Measurements from ENCODE around the gene SMIM13. TPM values are rescaled to one million over a fixed set of nuclear protein-coding genes. Genes with fewer than 3 reads are reported as not detected.

Gene SMIM13
- total RNA-seq, 2 experiments from 2014 or later = 7.5 to 7.7 TPM

DNA sequence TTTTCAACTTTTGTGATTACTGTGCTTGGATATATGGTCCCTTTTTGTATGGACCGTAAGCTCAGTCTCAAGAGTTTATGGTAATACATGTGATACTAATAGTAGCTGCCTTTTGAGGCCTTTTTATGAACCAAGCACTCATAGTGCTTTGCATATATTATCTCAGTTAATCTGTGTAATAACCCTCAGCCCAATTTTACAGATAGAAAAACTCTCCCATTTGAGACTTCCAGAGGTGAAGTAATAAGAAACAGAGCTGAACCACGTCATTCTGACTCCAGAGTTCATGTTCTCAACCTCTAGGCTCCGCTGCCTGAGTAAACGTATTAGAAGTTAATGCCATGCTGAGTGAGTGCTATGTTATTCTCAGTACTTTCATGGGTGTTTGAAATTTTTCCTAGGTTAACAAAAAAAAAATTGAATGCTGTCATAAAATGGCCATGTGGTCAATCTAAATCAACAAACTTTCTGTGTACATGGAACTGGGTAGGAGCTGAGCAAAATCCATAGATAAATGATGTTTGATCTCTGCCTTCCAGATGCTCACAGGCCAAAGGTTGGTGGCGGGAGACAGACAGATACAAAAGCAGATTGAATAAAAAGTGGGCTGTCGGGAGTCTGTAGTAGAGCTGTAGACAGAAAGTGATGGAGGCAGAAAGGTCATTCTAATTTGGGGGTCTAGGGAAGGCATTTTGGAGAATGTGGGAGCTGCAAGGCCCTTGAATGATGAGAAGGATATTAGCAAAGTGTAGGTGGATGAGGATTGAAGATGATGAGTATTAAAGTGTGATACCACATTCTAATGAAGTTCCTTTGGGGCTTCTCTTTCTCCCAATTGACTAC, 26.9 kb upstream of the SMIM13 start:
- Mint-ChIP-seq H3K27ac (no peak overlapping the region), H3K27me3 (peaks cover 10% of the 10 kb centered on the region), H3K4me3 (no peak overlapping the region), H3K9me3 (no peaks in the 10 kb centered on the region), H3K4me1 (ENCODE audit: low read depth) (no peaks in the 10 kb centered on the region), H3K36me3 (ENCODE audit: low read depth) (no peaks in the 10 kb centered on the region)
- intact Hi-C loops (cut with micrococcal nuclease) = loop anchor here (5.0 to 10.0 kb wide), 2 partner anchors 114 to 592 kb away; no protein-coding TSS in a partner anchor
- CTCF ChIA-PET = interaction anchor here (0.6 to 3.1 kb wide), 5 partner anchors 27 to 588 kb away, joined by 3 to 14 read pairs (median 3); no protein-coding TSS in a partner anchor
- no peak for TF ChIP-seq CTCF (IDR thresholded peaks at IDR 0.05)
- POLR2A ChIA-PET = no interaction called here
- no peak for ATAC-seq
- DNase-seq = no peak

GRCh38 chr6:11067348-11067747, 26.3 kb upstream of the SMIM13 start:
- no peak overlapping the region for H3K27ac Mint-ChIP-seq
- H3K4me3 Mint-ChIP-seq = no peak overlapping the region
- H3K27me3 Mint-ChIP-seq = peaks cover 11% of the 10 kb centered on the region
- H3K9me3 Mint-ChIP-seq = no peaks in the 10 kb centered on the region
- ChIA-PET POLR2A (no interaction called here), CTCF (interaction anchor here (1.2 to 3.1 kb wide), 3 partner anchors 60 to 589 kb away, joined by 3 to 14 read pairs (median 5); no protein-coding TSS in a partner anchor)
- ATAC-seq (no peak), DNase-seq (no peak)
- TF ChIP-seq CTCF (IDR thresholded peaks at IDR 0.05) = no peak
- intact Hi-C loops (cut with micrococcal nuclease) = loop anchor here (5.0 to 10.0 kb wide), 2 partner anchors 115 to 593 kb away; no protein-coding TSS in a partner anchor
- no peaks in the 10 kb centered on the region for H3K36me3 Mint-ChIP-seq (ENCODE audit: low read depth)
- no peaks in the 10 kb centered on the region for H3K4me1 Mint-ChIP-seq (ENCODE audit: low read depth)

DNA sequence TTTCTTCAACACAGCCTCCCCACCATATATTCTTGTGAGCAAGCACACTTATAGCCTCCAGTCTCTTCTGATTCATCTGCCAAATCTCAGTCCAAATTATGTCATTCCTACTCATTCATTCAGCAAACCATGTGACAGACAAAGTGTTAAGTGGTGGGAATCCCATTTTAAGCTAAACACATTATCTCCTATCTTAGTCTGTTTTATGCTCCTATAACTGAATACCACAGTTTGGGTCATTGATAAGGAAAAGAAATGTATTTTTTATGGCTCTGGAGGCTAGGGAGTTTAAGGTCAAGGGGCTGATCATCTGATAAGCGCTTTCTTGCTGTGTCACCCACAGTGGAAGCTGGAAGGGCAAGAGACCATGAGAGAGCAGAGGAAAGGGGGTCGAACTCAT, 23.9 kb upstream of the SMIM13 start:
- intact Hi-C loops (cut with micrococcal nuclease) = loop anchor here (5.0 to 10.0 kb wide), 2 partner anchors 117 to 595 kb away; no protein-coding TSS in a partner anchor
- H3K4me3 Mint-ChIP-seq = no peak overlapping the region
- DNase-seq = no peak

GRCh38 chr6:11072101-11072500, 21.5 kb upstream of the SMIM13 start:
- no peak overlapping the region for H3K27ac Mint-ChIP-seq
- H3K9me3 Mint-ChIP-seq = no peaks in the 10 kb centered on the region
- TF ChIP-seq CTCF (IDR thresholded peaks at IDR 0.05) = no peak
- intact Hi-C loops (cut with micrococcal nuclease) = no loop called here
- DNase-seq (no peak), ATAC-seq (no peak)
- no peak overlapping the region for H3K4me3 Mint-ChIP-seq
- CTCF ChIA-PET = interaction anchor here (0.9 to 1.7 kb wide), 4 partner anchors 13 to 425 kb away, joined by 4 to 5 read pairs (median 4); no protein-coding TSS in a partner anchor
- H3K27me3 Mint-ChIP-seq = peaks cover 5% of the 10 kb centered on the region
- H3K4me1 Mint-ChIP-seq (ENCODE audit: low read depth) = no peaks in the 10 kb centered on the region
- POLR2A ChIA-PET = no interaction called here
- no peaks in the 10 kb centered on the region for H3K36me3 Mint-ChIP-seq (ENCODE audit: low read depth)

More for the DNA sequence above, 23.9 kb upstream of the SMIM13 start:
- ChIA-PET POLR2A (interaction anchor here (0.6 kb wide), 1 partner anchor 333 kb away, joined by 3 read pairs; no protein-coding TSS in a partner anchor), CTCF (interaction anchor here (1.0 to 2.6 kb wide), 14 partner anchors 10 to 591 kb away, joined by 3 to 32 read pairs (median 4); no protein-coding TSS in a partner anchor)
- no peak for TF ChIP-seq CTCF (IDR thresholded peaks at IDR 0.05)
- no peaks in the 10 kb centered on the region for H3K4me1 Mint-ChIP-seq (ENCODE audit: low read depth)
- H3K27me3 Mint-ChIP-seq = peaks cover 5% of the 10 kb centered on the region
- no peaks in the 10 kb centered on the region for H3K9me3 Mint-ChIP-seq
- H3K27ac Mint-ChIP-seq = no peak overlapping the region
- no peak for ATAC-seq
- no peaks in the 10 kb centered on the region for H3K36me3 Mint-ChIP-seq (ENCODE audit: low read depth)

DNA sequence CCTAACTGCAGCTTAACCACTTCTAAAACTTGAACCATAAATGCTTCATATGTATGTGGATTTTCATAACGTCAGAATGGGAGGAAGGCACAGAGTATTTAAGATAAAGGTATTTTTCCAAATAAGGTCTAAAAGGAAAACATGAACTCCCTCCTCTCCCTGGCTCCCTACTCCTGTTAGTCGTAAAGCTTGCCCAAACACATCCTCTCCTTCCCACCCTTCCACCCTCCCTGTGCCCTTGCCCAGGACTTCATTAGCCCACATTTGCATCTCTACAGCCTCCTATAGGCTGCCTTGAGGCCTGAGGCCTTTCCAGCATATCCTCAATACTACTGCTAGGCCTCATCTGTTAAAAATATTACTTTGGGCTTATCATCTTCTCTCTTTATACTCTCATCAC, 17.1 kb upstream of the SMIM13 start:
- ATAC-seq = no peak
- no peak overlapping the region for H3K4me3 Mint-ChIP-seq
- ChIA-PET POLR2A (no interaction called here), CTCF (interaction anchor here (1.3 kb wide), 1 partner anchor 11 kb away, joined by 3 read pairs; no protein-coding TSS in a partner anchor)
- no peak overlapping the region for H3K27ac Mint-ChIP-seq
- peaks cover 2% of the 10 kb centered on the region for H3K27me3 Mint-ChIP-seq
- no peaks in the 10 kb centered on the region for H3K4me1 Mint-ChIP-seq (ENCODE audit: low read depth)
- no peaks in the 10 kb centered on the region for H3K9me3 Mint-ChIP-seq
- no peak for DNase-seq
- intact Hi-C loops (cut with micrococcal nuclease) = no loop called here
- no peak for TF ChIP-seq CTCF (IDR thresholded peaks at IDR 0.05)
- H3K36me3 Mint-ChIP-seq (ENCODE audit: low read depth) = no peaks in the 10 kb centered on the region

Data from activated CD8-positive, alpha-beta T cell treated with anti-CD3 and anti-CD28 coated beads for 36 hours (primary cell).